ENCODE measurements around the gene SKA3. TPM values are rescaled to one million over a fixed set of nuclear protein-coding genes. Genes with fewer than 3 reads are reported as not detected.
A peak's percentile ranks its signal among the peaks of the same experiment; 100 is the strongest.

The SKA3 gene
- total and polyA plus RNA-seq, 2 donors from 2014 or later, result 0.47 to 1.9 TPM

- FAIRE-seq (no peak), DNase-seq (no peak)
- H3K27ac ChIP-seq (ENCODE audit: low read depth in 2 of 2, low read length in 2 of 2), result no peak overlapping the region
- intact Hi-C loops (cut with DNase I), result no loop called here
- H3K9me3 ChIP-seq (ENCODE audit: control insufficient read depth in 2 of 3, insufficient read depth in 1 of 3, low read length in 3 of 3), result no peaks in the 10 kb centered on the region
- no peak overlapping the region for H3K4me3 ChIP-seq (ENCODE audit: low read length in 3 of 3)
- no peaks in the 10 kb centered on the region for H3K4me1 ChIP-seq (ENCODE audit: control insufficient read depth in 2 of 3, insufficient read depth in 2 of 3, low read depth in 1 of 3, low read length in 3 of 3)
- H3K9ac ChIP-seq (ENCODE audit: low read length in 3 of 3), result no peak overlapping the region
- no peaks in the 10 kb centered on the region for H3K36me3 ChIP-seq (ENCODE audit: control insufficient read depth in 2 of 3, insufficient read depth in 3 of 3, low read length in 3 of 3)
- no peaks in the 10 kb centered on the region for H3K27me3 ChIP-seq (ENCODE audit: control insufficient read depth, insufficient read depth, low read length)
- no peak for TF ChIP-seq CTCF (IDR thresholded peaks at IDR 0.05; ENCODE audit: borderline replicate concordance, extremely low read depth, insufficient read depth)
Measured at GRCh38 chr13:21134475-21134874, 41.9 kb downstream of the SKA3 start.

GRCh38 chr13:21133077-21133476, 43.3 kb downstream of the SKA3 start:
- no peak for TF ChIP-seq CTCF (IDR thresholded peaks at IDR 0.05; ENCODE audit: borderline replicate concordance, extremely low read depth, insufficient read depth)
- H3K9me3 ChIP-seq (ENCODE audit: control insufficient read depth in 2 of 3, insufficient read depth in 1 of 3, low read length in 3 of 3), result no peaks in the 10 kb centered on the region
- no peak overlapping the region for H3K27ac ChIP-seq (ENCODE audit: low read depth in 2 of 2, low read length in 2 of 2)
- no peak for DNase-seq
- FAIRE-seq, result no peak
- H3K27me3 ChIP-seq (ENCODE audit: control insufficient read depth, insufficient read depth, low read length), result no peaks in the 10 kb centered on the region
- H3K4me1 ChIP-seq (ENCODE audit: control insufficient read depth in 2 of 3, insufficient read depth in 2 of 3, low read depth in 1 of 3, low read length in 3 of 3), result no peaks in the 10 kb centered on the region
- H3K4me3 ChIP-seq (ENCODE audit: low read length in 3 of 3), result no peak overlapping the region
- H3K36me3 ChIP-seq (ENCODE audit: control insufficient read depth in 2 of 3, insufficient read depth in 3 of 3, low read length in 3 of 3), result no peaks in the 10 kb centered on the region
- H3K9ac ChIP-seq (ENCODE audit: low read length in 3 of 3), result no peak overlapping the region
- intact Hi-C loops (cut with DNase I), result no loop called here

GRCh38 chr13:21130116-21130515, 46.2 kb downstream of the SKA3 start:
- intact Hi-C loops (cut with DNase I), result no loop called here
- Histone ChIP-seq H3K27ac (ENCODE audit: low read depth in 2 of 2, low read length in 2 of 2) (no peak overlapping the region), H3K4me3 (ENCODE audit: low read length in 3 of 3) (no peak overlapping the region), H3K9ac (ENCODE audit: low read length in 3 of 3) (no peak overlapping the region), H3K36me3 (ENCODE audit: control insufficient read depth in 2 of 3, insufficient read depth in 3 of 3, low read length in 3 of 3) (no peaks in the 10 kb centered on the region), H3K9me3 (ENCODE audit: control insufficient read depth in 2 of 3, insufficient read depth in 1 of 3, low read length in 3 of 3) (no peaks in the 10 kb centered on the region), H3K4me1 (ENCODE audit: control insufficient read depth in 2 of 3, insufficient read depth in 2 of 3, low read depth in 1 of 3, low read length in 3 of 3) (no peaks in the 10 kb centered on the region), H3K27me3 (ENCODE audit: control insufficient read depth, insufficient read depth, low read length) (no peaks in the 10 kb centered on the region)
- FAIRE-seq, result no peak
- DNase-seq, result no peak
- no peak for TF ChIP-seq CTCF (IDR thresholded peaks at IDR 0.05; ENCODE audit: borderline replicate concordance, extremely low read depth, insufficient read depth)

- Histone ChIP-seq H3K9ac (ENCODE audit: low read length in 3 of 3) (no peak overlapping the region), H3K4me1 (ENCODE audit: control insufficient read depth in 2 of 3, insufficient read depth in 2 of 3, low read depth in 1 of 3, low read length in 3 of 3) (no peaks in the 10 kb centered on the region), H3K36me3 (ENCODE audit: control insufficient read depth in 2 of 3, insufficient read depth in 3 of 3, low read length in 3 of 3) (no peaks in the 10 kb centered on the region), H3K27ac (ENCODE audit: low read depth in 2 of 2, low read length in 2 of 2) (no peak overlapping the region), H3K9me3 (ENCODE audit: control insufficient read depth in 2 of 3, insufficient read depth in 1 of 3, low read length in 3 of 3) (no peaks in the 10 kb centered on the region), H3K4me3 (ENCODE audit: low read length in 3 of 3) (no peak overlapping the region), H3K27me3 (ENCODE audit: control insufficient read depth, insufficient read depth, low read length) (no peaks in the 10 kb centered on the region)
- no peak for TF ChIP-seq CTCF (IDR thresholded peaks at IDR 0.05; ENCODE audit: borderline replicate concordance, extremely low read depth, insufficient read depth)
- intact Hi-C loops (cut with DNase I), result no loop called here
- DNase-seq (peak; percentile 79 to 91 (median 84)), FAIRE-seq (no peak)
Measured at GRCh38 chr13:21124852-21125251, 51.5 kb downstream of the SKA3 start.
